Adrenal gland (tissue), 5 donors: ENCODE results near the gene ABCC4.

Experiments
- CTCF ChIP-seq, 6 experiments: fragments of 450-650 bp in 4 of 6; fragments of 200-600 bp in 2 of 6; sonication (generic) in 1 of 6; IDR thresholded peaks; 1 replicate in 5 of 6; 2 replicates in 1 of 6; pipeline versions ENCODE4 v1.5.1 to v1.8.0; 2016 to 2021; ENCODE audit warnings: antibody characterized with exemption in 6 of 6, mild to moderate bottlenecking in 2 of 6, moderate library complexity in 1 of 6
- POLR2A ChIP-seq, 2 donors: fragments of 450-650 bp; IDR thresholded peaks; one replicate each; pipeline ENCODE4 v1.6.1; 2017; ENCODE audit warnings: antibody characterized with exemption in 2 of 2, mild to moderate bottlenecking in 2 of 2, moderate library complexity in 1 of 2
- donor health status: DM: no; HTN: no; CAD: no.

DNA sequence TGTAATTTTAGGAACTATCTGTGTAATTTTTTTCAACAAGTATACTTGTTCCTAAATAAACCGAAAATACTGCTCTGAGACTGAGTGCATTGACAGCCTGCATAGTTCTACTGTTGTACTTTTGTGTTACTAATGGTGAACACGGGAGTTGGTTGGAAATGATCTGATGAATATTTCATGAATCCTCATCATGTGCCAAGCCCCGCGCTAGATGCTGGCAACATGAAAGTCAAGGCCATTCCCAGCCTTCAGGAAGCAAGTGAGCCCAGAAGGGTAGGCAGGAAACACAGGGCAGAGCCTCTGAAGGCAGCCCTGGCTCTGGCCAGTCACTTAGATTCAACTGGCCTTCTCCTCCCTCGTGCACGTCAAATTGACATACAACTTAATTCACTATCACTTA lies 106.1 kb downstream of the ABCC4 start:
- TF ChIP-seq POLR2A (IDR thresholded peaks at IDR 0.05) (no peak), CTCF (IDR thresholded peaks at IDR 0.05) (no peak)
